GM06990 (cell line): ENCODE results near the gene CBFA2T3.
A peak's percentile ranks its signal among the peaks of the same experiment; 100 is the strongest.
"Not testable (repeated sequence)": the region's sequence is repeated elsewhere in the genome, so short reads cannot be mapped to it uniquely, and the experiment has no call there.

Source experiments
- DNase-seq: peaks from one replicate; pipeline ENCODE4 v3.0.0-alpha.2; 2011; ENCODE audit not compliant: insufficient read length; ENCODE audit errors: extremely low read depth
- H3K27me3 ChIP-seq: replicated peaks from 2 replicates; pipeline ENCODE4 v1.6.0; 2011; ENCODE audit warnings: low read length; ENCODE audit not compliant: control insufficient read depth, insufficient read depth
- H3K36me3 ChIP-seq: 2 replicates; pipeline ENCODE4 v1.5.1; 2011; ENCODE audit warnings: low read length; ENCODE audit not compliant: control insufficient read depth, insufficient read depth
- H3K4me3 ChIP-seq: replicated peaks from 2 replicates; pipeline ENCODE4 v1.5.1; 2011; ENCODE audit warnings: low read depth, mild to moderate bottlenecking, control low read depth, low read length
- CTCF ChIP-seq: IDR thresholded peaks from 2 replicates; pipeline ENCODE4 v1.5.1; 2011; ENCODE audit warnings: low read length, control low read depth, mild to moderate bottlenecking, inconsistent platforms; ENCODE audit not compliant: insufficient read depth, poor library complexity, severe bottlenecking

CBFA2T3 gene

GRCh38 chr16:89004209-89004831, 27.3 kb upstream of the CBFA2T3 start:
- H3K27me3 ChIP-seq: no peaks in the 10 kb centered on the region; the same call in none of the 2 replicates
- DNase-seq: peak; percentile 46
- H3K4me3 ChIP-seq: no peak overlapping the region
- no peaks in the 10 kb centered on the region for H3K36me3 ChIP-seq
- TF ChIP-seq CTCF: no peak

GRCh38 chr16:89003831-89004208, 26.8 kb upstream of the CBFA2T3 start:
- Histone ChIP-seq H3K4me3 (no peak overlapping the region), H3K36me3 (no peaks in the 10 kb centered on the region), H3K27me3 (no peaks in the 10 kb centered on the region; the same call in none of the 2 replicates)
- DNase-seq: no peak
- TF ChIP-seq CTCF: no peak

- no peak for TF ChIP-seq CTCF
- Histone ChIP-seq H3K27me3 (no peaks in the 10 kb centered on the region; the same call in none of the 2 replicates), H3K4me3 (no peak overlapping the region), H3K36me3 (no peaks in the 10 kb centered on the region)
- no peak for DNase-seq
These were observed 26.1 kb upstream of the CBFA2T3 start for GRCh38 chr16:89002851-89003830.

- H3K27me3 ChIP-seq, H3K4me3 ChIP-seq, H3K36me3 ChIP-seq, DNase-seq: not testable (repeated sequence)
These were observed 25.1 kb upstream of the CBFA2T3 start for GRCh38 chr16:89002081-89002480.

GRCh38 chr16:89001117-89002027, 24.4 kb upstream of the CBFA2T3 start:
- H3K4me3 ChIP-seq: no peak overlapping the region
- TF ChIP-seq CTCF: no peak
- H3K27me3 ChIP-seq: no peaks in the 10 kb centered on the region; the same call in 1 of the 2 replicates
- DNase-seq: no peak
- H3K36me3 ChIP-seq: no peaks in the 10 kb centered on the region
